Limb (tissue), 2 donors: Measurements from ENCODE around the gene RTN1.
"Not testable (repeated sequence)": the region's sequence is repeated elsewhere in the genome, so short reads cannot be mapped to it uniquely, and the experiment has no call there.

Experiments
- DNase-seq, 2 donors: peaks; one replicate each; pipeline ENCODE4 v3.0.0-alpha.2; 2016; ENCODE audit errors: extremely low spot score in 2 of 2

The RTN1 gene

DNA sequence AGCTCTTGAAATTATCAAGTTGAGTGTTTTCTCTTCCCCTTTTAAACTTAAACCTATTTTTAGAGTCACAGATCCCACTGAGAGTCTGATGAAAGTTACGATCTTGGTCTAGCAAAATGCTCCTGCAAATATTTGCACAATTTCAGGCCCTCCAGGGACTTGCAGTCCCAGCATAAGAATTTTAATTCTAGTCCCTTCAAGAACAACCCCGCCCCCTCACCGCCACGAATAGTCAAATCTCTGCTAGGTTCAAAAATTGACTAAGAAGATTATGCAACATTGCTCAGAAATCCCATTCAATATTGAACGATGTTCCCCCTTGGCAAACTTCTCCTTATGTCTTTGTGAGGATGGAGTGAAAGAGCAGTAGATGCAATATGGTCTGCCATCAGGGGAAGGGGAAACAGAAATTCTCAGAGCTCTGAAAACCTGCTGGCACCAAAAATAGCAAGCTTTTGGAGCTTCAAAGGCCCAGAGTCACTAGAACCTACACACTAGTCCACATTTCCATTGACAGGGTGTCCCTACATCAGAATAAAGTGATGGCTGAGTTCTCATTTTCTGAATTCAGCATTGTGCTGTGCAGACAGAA is 166.4 kb downstream of the RTN1 start:
- no peak for DNase-seq

DNA sequence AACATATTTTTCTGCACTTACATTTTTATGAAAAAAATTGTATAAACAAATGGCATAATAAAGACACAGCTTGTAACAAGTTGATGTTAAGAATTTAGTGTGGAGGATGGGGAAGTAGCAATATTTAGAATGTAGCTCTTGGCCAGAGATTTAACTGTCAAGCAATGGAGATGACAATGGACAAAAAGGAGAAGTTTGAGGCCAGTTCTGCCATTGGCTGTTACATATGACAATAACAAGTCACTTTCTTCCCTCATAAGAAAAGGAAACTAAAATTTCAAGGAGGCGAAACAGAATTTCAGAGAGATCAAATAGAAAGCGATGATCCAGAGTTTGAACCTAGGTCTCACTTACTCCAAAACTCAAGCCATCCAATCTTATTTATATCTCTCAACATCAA is 171.1 kb downstream of the RTN1 start:
- DNase-seq: no peak

DNA sequence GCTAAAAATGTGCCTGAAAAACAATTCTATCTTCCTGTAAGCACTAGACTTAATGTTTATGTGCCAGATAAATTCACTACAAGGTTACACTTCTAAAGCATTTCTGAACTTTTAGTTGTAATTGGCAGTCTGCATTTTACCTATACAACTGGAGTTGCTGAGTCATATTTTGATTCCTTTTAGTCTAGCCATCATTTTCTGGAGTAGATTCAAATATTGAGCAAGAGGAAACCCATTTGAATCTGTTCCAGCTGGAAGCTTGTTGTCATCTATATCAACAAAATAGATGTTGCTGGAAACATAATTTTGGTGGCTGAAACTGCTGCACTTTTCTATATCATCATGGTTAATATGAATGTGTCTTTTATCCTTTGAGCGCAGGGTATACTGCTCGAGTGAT is 171.8 kb downstream of the RTN1 start:
- DNase-seq: no peak

DNA sequence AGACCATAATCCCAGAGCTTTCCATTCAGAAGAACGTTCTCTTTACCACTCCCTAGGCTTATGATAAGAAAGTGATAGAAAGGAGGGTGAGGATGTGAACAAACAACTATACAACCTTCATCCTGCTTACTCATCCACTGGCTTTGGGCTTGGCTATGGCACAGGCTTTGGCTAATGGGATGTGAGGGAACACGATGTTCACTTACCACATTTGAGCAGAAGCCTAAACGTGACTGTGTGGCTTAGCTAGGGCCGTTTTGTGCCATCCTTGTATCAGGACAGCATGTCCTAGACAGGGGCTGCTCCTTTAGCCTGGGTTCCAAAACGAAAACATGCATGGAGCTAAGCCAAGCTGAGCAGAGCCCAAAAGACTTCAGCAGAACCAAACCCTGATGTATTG is 175.4 kb downstream of the RTN1 start:
- no peak for DNase-seq

DNA sequence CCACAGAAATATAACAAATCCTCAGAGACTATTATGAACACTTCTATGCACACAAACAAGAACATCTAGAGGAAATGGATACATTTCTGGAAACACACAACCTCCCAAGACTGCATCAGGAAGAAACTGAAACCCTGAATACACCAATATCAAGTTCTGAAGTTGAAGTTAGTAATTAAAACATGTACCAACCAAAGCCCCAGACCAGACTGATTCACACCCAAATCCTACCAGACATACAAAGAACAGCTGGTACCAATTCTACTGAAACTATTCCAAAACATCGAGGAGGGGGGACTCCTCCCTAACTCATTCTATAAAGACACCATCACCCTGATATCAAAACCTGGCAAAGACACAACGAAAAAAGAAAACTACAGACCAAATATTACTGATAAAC is 179.3 kb downstream of the RTN1 start:
- DNase-seq: no peak

DNA sequence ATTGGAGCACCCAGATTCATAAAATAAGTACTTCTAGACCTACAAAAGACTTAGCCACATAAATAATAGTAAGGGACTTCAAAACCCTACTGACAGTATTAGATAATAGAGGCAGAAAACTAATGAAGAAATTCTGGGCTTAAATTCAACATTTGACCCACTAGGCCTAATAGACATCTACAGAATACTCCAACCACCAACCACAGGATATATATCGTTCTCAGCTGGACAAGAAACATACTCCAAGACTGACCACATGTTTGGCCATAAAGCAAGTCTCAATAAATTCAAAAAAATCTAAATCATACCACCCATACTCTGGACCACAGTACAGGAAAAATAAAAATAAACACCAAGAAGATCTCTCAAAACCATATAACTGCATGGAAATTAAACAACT is 180.2 kb downstream of the RTN1 start:
- DNase-seq: no peak

DNA sequence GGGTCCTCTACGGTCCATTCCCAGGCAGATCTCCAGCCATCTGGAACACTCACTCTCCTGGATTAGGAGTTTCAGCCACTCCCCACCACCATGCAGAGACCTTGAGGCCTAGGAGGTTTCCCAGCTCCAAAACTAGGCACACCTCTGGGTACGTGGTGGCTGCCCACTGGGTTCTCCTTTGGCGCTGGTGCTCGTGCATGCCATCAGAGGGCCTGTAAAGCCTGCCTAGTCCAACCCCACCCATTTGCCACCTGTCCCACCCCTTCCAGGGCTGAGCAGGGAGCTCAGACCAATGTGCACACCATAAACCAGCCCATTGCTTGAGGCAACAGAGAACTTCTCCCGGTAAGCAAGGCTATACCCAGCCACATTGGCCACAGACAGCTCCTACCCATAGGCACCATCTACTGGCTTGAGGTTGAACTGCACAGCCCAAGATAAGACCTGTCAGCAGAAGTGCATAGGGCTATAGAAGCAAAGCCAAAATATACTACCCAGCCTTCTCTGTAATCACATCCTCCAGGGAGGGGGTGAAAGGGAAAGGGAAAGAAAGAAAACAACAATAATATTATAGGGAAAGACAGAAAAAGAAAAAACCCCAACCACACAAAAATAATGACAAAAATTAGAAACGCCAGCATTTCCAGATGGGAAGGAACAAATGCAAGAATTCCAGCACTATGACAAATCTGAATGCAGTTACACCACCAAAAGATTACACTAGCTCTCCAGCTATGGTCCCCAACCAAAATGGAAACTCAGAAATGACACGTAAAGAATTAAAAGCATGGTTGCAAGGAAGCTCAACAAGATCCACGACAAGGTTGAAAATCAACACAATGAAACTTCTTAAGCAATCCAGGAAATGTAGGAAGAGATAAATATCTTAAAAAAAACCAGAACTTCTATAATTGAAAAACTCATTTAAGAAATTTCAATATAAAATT is 182.1 kb downstream of the RTN1 start:
- DNase-seq: peak; percentile 16 to 60

DNA sequence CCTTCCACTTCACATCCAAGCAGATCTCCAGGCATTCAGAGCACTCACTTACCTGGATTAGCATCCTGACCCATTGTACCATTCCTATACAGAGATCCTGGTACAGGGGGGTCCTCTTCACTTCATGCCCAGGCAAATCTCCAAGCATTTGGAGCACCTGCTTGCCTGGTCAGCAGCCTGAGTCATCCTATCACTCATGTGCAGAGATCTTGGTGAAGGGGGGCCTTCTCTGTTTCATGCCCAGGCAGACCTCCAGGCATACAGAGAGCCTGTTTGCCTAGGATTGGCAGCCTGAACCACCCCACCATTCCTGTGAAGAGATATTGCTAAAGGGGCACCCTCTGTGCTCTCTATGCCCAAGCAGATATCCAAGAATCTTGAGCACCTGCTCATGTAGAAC is 182.9 kb downstream of the RTN1 start:
- DNase-seq: no peak

DNA sequence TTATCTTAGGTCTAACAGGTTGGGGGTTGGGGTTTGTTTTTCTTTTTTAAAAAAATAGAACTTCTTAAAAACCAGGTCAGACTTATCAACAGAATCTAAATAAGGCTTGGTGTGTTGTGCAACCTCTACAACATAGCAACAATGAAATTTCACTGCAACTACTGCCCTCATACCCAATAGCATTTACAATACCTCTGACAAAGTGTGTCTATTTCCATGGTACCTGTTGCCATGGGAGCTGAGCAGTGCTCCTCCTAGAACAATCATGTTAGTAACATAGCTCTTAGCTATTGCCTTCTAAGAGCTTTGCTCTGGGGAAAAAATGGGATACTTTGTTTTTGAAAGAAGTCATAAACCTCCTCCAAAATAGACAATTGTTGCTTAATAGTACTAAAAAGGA is 190.7 kb downstream of the RTN1 start:
- DNase-seq: no peak

DNA sequence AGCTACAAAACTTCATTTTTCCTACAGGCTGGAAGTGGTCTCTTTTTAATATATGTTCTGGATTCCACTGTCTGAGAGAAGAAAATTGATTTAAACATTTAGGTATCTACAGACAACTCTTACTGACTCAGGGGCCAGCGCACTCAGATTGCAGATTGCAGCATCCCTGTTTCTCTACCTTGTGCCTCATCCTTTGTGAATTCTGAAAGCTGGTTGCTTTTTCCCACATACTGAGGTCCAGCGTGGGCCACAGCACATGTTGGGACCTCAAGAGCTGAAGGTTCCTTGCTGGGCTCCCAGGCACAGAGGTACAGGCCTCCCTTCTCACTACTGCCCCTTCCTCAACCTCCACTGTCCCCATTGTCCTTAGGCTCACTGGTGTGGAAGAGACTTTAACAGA is 192.2 kb downstream of the RTN1 start:
- DNase-seq: no peak

DNA sequence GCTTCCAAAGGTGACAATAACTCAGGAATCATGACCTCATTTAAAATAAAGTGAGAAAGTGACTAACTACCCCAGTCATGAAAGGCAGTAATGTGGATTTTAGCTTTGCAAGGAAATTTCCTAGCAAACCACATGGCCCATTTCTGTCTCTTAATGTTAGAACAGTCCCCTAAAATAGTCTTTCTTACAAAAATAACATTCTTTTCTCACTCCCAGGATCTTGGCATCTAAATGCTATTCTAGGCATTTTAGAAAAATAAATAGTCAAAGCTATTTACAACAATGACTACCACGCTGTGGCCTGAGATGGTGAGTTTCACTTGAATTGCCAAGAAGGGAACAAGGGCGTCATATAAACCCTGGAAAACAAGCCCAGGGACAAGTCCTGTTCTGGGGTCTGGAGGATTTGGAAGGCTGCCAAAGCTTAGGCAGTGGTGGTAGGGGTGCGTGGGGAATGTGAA is 192.8 kb downstream of the RTN1 start:
- DNase-seq: no peak

DNA sequence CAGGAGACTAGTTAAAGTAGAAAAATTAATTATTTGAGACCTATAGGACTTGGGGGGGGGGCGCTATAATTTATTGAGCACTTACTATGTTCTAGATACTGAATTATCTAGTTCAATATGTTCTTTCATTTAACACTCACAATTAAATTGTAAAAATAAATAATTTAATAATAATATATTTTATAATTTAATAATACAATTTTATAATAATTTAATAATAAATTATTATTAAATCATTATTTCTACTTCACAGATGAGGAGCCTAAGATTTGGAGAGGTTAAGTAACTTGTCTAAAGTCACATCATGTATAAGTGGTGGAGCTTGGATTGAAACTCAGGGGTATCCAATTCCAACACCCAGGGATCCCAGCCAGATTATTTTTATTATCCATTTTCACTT is 195.2 kb downstream of the RTN1 start:
- no peak for DNase-seq

DNA sequence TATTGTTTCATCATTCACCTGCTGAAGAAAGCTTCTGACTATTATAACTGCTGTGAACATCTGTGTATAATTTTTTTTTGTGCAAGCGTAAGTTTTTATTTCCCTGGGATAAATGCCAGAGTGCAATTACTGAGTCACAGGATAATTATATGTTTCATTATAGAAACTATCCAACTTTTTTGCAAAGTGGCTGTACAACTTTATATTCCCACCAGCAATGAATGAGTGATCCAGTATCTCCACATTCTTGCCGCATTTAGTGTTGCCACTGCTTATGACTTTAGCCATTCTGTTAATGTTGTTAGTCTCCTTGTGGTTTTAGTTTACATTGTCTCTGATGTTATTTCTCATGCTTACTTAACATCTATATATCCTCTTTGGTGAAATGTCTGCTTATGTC is 205.8 kb downstream of the RTN1 start:
- no peak for DNase-seq

DNA sequence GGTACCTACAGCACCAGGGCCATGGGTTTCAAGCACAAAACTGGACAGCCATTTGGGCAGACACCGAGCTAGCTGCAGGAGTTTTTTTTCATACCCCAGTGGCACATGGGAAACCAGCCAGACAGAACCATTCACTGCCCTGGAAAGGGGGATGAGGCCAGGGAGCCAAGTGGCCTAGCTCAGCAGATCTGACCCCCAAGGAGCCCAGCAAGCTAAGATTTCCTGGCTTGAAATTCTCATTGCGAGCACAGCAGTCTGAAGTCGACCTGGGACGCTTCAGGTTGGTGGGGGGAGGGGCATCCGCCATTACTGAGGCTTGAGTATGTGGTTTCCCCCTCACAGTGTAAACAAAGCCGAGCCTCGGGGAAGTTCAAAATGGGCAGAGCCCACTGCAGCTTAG is 212.8 kb downstream of the RTN1 start:
- no peak for DNase-seq

DNA sequence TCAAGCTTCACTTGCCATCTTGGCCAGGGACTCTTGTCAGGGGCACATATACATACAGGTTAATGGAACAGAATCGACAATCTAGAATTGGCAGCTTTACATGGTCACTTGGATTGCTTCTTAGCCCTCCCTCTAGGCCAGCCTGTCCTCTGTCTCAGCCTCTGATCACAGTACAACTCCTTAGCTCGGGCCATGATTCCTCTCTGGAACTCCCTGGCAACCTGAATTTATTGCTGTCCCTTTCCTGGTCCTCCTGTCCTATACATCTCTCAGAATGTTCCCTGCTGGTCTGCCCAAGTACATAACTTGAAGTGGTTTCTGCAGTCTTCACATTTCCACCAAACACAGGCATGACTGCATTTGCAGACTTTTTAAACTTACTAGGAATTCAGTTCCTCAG is 214.1 kb downstream of the RTN1 start:
- no peak for DNase-seq

DNA sequence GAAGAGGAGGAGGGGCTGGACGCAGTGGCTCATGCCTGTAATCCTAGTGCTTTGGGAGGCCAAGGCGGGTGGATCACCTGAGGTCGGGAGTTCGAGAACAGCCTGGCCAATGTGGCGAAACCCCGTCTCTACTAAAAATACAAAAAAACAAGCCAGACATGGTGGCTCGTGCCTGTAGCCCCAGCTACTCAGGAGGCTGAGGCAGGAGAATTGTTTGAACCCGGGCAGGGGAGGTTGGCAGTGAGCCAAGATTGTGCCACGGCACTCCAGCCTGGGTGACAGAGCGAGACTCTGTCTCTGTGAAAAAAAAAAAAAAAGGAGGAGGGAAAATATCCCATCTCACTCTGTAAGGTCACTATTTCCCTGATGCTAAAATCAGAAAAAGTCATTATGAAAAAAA is 216.4 kb downstream of the RTN1 start:
- not testable (repeated sequence) for DNase-seq

DNA sequence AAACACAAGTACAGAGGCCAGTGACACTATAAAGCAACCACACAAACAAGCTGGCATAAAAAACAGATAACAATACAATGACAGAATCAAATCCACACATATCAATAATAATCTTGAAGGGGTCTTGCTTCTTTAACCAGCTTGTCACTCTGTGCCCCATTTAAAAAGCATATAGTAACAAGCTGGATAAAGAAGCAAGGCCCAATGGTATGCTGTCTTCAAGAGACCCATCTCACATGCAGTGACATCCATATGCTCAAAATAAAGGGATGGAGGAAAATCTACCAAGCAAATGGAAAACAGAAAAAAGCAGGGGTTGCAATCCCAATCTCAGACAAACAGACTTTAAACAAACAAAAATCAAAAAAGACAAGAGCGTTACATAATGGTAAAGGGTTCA is 223.7 kb downstream of the RTN1 start:
- not testable (repeated sequence) for DNase-seq

DNA sequence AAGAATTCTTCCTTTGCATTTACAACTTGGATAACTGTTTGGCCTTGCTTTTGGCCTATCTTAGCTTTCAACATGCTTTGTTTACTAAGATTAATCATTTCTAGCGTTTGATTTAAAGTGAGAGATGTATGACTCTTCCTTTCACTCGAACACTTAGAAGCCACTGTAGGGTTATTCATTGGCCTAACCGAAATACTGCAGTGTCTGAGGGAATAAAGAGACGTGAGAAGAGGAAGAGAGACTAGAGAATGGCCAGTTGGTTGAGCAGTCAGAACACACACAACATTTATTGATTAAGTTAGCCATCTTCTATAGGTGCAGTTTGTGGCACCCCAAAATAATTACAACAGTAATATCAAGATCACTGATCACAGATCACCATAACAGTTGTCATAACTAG is 231.7 kb downstream of the RTN1 start:
- DNase-seq: no peak

DNA sequence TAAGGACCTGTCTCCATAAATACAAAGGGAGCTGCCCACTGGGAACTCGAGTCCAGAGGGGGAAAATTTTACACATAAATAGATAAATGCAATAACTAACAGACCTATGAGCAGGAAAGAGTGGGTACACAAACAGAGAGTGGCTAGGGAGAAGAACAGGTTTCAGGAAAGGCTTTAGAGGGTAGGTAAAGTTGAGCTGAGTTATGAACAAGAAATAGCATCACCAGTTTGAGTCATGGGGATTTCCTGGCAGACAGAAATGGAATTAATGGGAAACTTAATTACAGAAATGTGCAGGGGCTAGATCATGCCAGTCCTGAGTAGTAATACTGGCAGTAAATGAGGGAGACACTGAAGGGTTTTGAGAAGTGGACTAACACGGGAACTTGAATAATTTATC is 236.0 kb downstream of the RTN1 start:
- no peak for DNase-seq

DNA sequence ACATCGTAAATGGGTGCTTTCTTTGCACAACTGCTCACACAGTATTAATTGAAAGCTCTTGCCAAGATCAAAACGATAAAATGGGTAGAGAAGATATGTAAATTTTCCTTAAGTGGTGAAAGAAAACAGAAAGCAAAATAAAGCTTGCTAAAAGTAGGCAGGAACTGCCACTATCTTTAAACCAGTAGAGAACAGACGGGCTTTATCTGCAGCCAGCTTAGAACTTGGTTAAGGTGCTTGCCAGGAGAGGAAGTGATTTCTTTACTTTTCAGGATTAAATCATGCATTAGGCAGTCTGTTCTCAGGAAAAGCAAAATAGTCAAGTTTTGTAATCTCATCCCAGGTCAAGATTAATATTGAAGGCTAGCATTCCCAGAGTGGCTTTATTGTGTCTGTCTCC is 237.1 kb downstream of the RTN1 start:
- no peak for DNase-seq

DNA sequence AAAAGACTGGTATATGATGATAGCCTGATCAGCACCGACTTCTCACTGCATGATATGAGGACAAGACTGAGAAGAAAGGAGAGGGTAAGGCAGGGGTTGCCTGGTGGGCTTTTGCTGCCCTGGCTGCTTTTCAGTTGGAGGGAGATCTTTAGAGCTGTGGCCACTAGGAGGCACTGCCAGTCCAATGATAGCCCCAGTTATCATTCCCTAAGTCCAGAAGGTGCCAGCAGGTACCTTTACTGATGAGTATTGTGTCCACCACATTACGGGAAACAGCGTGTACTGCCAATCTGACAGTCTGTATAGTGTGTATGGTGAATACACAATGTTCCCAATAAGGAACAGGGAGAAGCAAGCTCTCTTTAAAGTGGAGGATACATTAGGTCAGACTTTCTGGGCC is 238.2 kb downstream of the RTN1 start:
- DNase-seq: no peak

DNA sequence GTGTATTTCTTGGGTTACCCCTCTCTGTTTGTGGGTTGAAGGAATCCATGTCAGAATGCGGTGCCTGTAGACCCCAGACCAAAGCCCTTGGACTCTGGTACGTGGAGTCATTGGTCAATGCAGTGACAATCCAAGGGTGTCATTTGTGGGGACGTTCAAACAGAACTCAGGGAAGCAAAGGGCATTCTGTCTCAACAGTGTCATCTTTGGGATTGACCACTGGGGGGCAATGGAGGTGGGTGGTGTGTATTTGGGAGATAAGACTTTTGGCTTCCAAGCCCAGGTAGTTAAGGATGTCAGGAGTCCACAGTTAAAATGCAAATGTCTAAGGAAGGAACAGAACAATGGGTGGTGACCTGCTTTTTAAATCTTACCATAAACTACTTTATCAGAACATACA is 239.3 kb downstream of the RTN1 start:
- no peak for DNase-seq
